Activated naive CD8-positive, alpha-beta T cell (primary cell): ENCODE results near the gene NPB.

Experiments
- H3K27ac Mint-ChIP-seq: one replicate; pipeline ENCODE4 v1.8.0; 2021; ENCODE audit warnings: mixed read lengths
- H3K27me3 Mint-ChIP-seq: one replicate; pipeline ENCODE4 v1.8.0; 2021; ENCODE audit warnings: mixed read lengths
- H3K36me3 Mint-ChIP-seq: one replicate; pipeline ENCODE4 v1.8.0; 2021; ENCODE audit warnings: mixed read lengths
- H3K4me1 Mint-ChIP-seq: one replicate; pipeline ENCODE4 v1.8.0; 2021; ENCODE audit warnings: low read depth, mixed read lengths
- H3K4me3 Mint-ChIP-seq: one replicate; pipeline ENCODE4 v1.8.0; 2021; ENCODE audit warnings: mild to moderate bottlenecking, mixed read lengths
- H3K9me3 Mint-ChIP-seq: one replicate; pipeline ENCODE4 v1.8.0; 2021; ENCODE audit warnings: low read depth, mixed read lengths

The NPB gene

DNA sequence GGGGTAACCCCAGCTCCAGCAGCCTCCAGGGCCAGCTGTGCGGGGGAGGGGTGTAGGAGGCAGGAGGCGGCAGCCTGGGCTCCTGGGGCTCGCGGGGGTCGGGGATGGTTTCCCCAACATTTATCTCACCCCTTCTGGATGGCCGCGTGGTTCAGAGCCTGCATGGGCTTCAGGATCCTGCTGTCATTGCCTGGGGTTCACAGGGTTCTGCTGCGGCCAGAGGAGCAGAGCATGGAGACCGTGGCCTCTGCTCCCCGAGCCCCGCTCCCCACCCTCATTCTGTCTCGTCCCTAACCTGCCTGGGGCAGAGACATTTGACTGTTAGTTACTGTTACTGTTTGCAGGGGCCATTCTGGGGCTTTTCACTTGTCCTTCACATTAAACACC, 40.1 kb downstream of the NPB start:
- Mint-ChIP-seq H3K36me3 (no peaks in the 10 kb centered on the region), H3K4me1 (peaks cover 5% of the 10 kb centered on the region), H3K27ac (no peak overlapping the region), H3K4me3 (no peak overlapping the region), H3K9me3 (no peaks in the 10 kb centered on the region), H3K27me3 (no peaks in the 10 kb centered on the region)

- Mint-ChIP-seq H3K4me3 (no peak overlapping the region), H3K27ac (no peak overlapping the region), H3K27me3 (no peaks in the 10 kb centered on the region), H3K4me1 (no peaks in the 10 kb centered on the region), H3K9me3 (no peaks in the 10 kb centered on the region), H3K36me3 (no peaks in the 10 kb centered on the region)
These were observed 42.8 kb downstream of the NPB start for GRCh38 chr17:81944858-81945257.

DNA sequence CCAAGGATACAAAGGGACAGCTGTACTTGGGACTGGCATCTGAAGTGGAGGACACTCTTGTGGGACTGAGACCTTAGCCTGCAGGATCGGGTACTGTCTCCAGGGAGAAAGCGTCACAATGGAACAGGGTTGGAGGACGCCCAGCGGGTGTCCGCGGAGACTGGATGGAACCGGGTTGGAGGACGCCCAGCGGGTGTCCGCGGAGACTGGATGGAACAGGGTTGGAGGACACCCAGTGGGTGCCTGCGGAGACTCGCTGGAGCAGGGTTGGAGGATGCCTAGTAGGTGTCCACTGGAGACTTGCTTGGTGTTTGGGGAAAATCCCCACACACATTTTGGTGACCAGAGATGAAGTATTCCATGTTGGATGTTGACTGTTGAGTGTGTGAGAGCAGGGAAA, 45.2 kb downstream of the NPB start, which contains the start of gene MYADML2:
Gene MYADML2 (minus strand): TSS at position 45 of the 400 bp plus-strand sequence. CDS start 5,492 bp downstream, outside the sequence.
- Mint-ChIP-seq H3K27ac (no peak within 1 kb of the TSS), H3K9me3 (no peaks in the 10 kb centered on the region)

GRCh38 chr17:81948635-81949378, 46.8 kb downstream of the NPB start:
- Mint-ChIP-seq H3K9me3 (no peaks in the 10 kb centered on the region), H3K4me1 (peaks cover 5% of the 10 kb centered on the region), H3K27ac (no peak overlapping the region), H3K36me3 (no peaks in the 10 kb centered on the region), H3K27me3 (no peaks in the 10 kb centered on the region), H3K4me3 (no peak overlapping the region)

More for the DNA sequence above, 45.2 kb downstream of the NPB start, which contains the start of gene MYADML2:
- Mint-ChIP-seq H3K36me3 (no peaks in the 10 kb centered on the region), H3K4me1 (peaks cover 5% of the 10 kb centered on the region), H3K4me3 (no peak within 1 kb of the TSS), H3K27me3 (no peaks in the 10 kb centered on the region)

DNA sequence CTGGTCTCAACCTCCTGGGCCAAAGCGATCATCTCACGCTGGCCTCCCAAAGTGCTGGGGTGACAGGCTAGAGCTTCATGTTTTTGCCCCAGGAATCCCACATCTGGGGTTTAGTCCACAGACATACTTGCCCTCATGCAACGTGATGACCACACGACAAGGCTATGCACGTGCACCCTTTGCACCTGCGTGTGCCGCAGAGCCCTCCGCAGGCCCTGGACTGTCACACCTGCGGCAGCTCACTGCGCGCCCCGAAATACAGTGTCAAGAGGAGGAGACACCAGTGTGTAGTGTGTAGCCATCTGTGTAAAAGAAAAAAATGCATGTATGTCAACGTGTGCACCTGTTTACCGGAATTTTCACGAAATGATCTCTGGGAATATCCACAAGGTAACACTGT, 48.5 kb downstream of the NPB start:
- H3K36me3 Mint-ChIP-seq, result no peaks in the 10 kb centered on the region
- H3K9me3 Mint-ChIP-seq, result no peaks in the 10 kb centered on the region
- H3K4me1 Mint-ChIP-seq, result peaks cover 5% of the 10 kb centered on the region
- no peaks in the 10 kb centered on the region for H3K27me3 Mint-ChIP-seq
- H3K27ac Mint-ChIP-seq, result no peak overlapping the region
- no peak overlapping the region for H3K4me3 Mint-ChIP-seq

DNA sequence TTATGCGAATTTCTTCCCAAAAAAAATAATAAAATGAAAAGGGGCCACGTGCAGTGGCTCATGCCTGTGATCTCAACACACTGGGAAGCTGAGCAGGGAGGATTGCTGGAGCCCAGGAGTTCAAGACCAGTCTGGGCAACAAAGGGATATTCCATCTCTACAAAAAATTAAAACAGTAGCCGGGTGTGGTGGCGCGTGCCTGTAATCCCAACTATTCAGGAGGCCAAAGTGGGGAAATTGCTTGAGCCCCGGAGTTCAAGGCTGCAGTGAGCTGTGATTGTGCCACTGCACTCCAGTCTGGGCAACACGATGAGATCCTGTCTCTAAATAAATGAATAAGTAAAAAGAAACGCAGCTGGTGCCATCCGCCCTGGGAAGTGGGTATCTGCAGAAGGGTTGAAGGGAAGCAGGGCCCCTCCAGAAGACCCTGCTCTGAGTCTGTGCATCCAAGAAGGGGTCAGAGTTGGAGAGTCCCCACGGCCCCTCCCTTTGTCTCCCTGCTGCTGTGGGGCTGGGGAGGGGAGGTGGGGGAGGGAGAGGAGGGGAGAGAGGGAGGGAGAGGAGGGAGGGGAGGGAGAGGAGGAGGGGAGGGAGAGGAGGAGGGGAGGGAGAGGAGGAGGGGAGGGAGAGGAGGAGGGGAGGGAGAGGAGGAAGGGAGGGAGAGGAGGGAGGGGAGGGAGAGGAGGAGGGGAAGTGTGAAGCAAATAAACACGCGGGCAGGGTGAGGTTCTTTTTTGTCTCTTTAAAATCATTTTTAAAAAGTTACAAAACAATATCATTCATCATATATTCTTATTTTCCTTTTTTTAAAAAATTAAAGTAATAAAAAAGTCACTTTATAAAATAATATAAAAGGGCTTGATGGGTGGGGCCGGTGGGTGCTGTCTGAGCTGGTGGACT, 50.0 kb downstream of the NPB start:
- H3K4me1 Mint-ChIP-seq, result peaks cover 5% of the 10 kb centered on the region
- no peak overlapping the region for H3K4me3 Mint-ChIP-seq
- H3K27ac Mint-ChIP-seq, result no peak overlapping the region
- no peaks in the 10 kb centered on the region for H3K9me3 Mint-ChIP-seq
- H3K36me3 Mint-ChIP-seq, result no peaks in the 10 kb centered on the region
- H3K27me3 Mint-ChIP-seq, result no peaks in the 10 kb centered on the region
